WTC11 (cell line): ENCODE results near the gene KLHL29. TPM values are rescaled to one million over a fixed set of nuclear protein-coding genes. Genes with fewer than 3 reads are reported as not detected.

ENCODE experiments used
- ATAC-seq: fragments of 200-7000 bp; cut with Tn5 transposase; 2 replicates; pipeline ENCODE4 v1.10.0; 2021; ENCODE audit warnings: mild to moderate bottlenecking, moderate library complexity
- CTCF ChIA-PET: fragments of 300-600 bp; sonication (Branson Sonifier 250); formaldehyde crosslinking; loops from one replicate; lab custom pipeline; 2021; ENCODE audit warnings: antibody characterized with exemption; lab: Charles Lee
- POLR2A ChIA-PET: fragments of 350-600 bp; sonication (Branson Sonifier 250); formaldehyde crosslinking; loops from one replicate; lab custom pipeline; 2021; ENCODE audit warnings: antibody characterized with exemption; lab: Charles Lee
- DNase-seq: peaks from one replicate; pipeline ENCODE4 v3.0.0; 2021; ENCODE audit warnings: low spot score
- H3K27ac Mint-ChIP-seq: 2 replicates; pipeline ENCODE4 v1.8.0; 2021; ENCODE audit warnings: mixed read lengths
- H3K27me3 Mint-ChIP-seq: 2 replicates; pipeline ENCODE4 v1.8.0; 2021; ENCODE audit warnings: low read depth, mild to moderate bottlenecking, moderate library complexity, mixed read lengths
- H3K36me3 Mint-ChIP-seq: 2 replicates; pipeline ENCODE4 v1.8.0; 2021; ENCODE audit warnings: mixed read lengths
- H3K4me1 Mint-ChIP-seq: 2 replicates; pipeline ENCODE4 v1.8.0; 2022; ENCODE audit warnings: mixed read lengths
- H3K4me3 Mint-ChIP-seq: 2 replicates; pipeline ENCODE4 v1.8.0; 2021; ENCODE audit warnings: mild to moderate bottlenecking, moderate library complexity, mixed read lengths
- H3K9me3 Mint-ChIP-seq: 2 replicates; pipeline ENCODE4 v1.8.0; 2021; ENCODE audit warnings: mixed read lengths
- AFF4 ChIP-seq: sonication (generic); formaldehyde crosslinking; IDR thresholded peaks from 2 replicates; pipeline ENCODE4 v1.8.1; 2023; ENCODE audit warnings: mild to moderate bottlenecking, missing genetic modification reagents, borderline replicate concordance
- ARID4B ChIP-seq: sonication (generic); formaldehyde crosslinking; IDR thresholded peaks from 2 replicates; pipeline ENCODE4 v1.8.0; 2023; ENCODE audit warnings: missing genetic modification reagents, mild to moderate bottlenecking, borderline replicate concordance
- FOXP4 ChIP-seq: sonication (generic); formaldehyde crosslinking; IDR thresholded peaks from 2 replicates; pipeline ENCODE4 v1.8.0; 2022; ENCODE audit warnings: mild to moderate bottlenecking, missing genetic modification reagents
- JUN ChIP-seq: sonication (generic); formaldehyde crosslinking; IDR thresholded peaks from 2 replicates; pipeline ENCODE4 v1.8.0; 2023; ENCODE audit warnings: mild to moderate bottlenecking, missing genetic modification reagents
- KAT7 ChIP-seq: sonication (generic); formaldehyde crosslinking; IDR thresholded peaks from 2 replicates; pipeline ENCODE4 v1.8.1; 2023; ENCODE audit warnings: missing genetic modification reagents, mild to moderate bottlenecking, borderline replicate concordance
- MXD4 ChIP-seq: fragments of 250-450 bp; sonication (Bioruptor Pico); IDR thresholded peaks from 2 replicates; pipeline ENCODE4 v1.8.0; 2021; ENCODE audit warnings: mild to moderate bottlenecking, moderate library complexity, borderline replicate concordance
- NR1H2 ChIP-seq: sonication (generic); formaldehyde crosslinking; IDR thresholded peaks from 2 replicates; pipeline ENCODE4 v1.9.0; 2021; ENCODE audit warnings: mild to moderate bottlenecking, moderate library complexity, missing genetic modification reagents
- OVOL2 ChIP-seq: fragments of 250-450 bp; sonication (Bioruptor Pico); IDR thresholded peaks from 2 replicates; pipeline ENCODE4 v1.9.0; 2021; ENCODE audit warnings: mild to moderate bottlenecking, borderline replicate concordance
- PRRX2 ChIP-seq: fragments of 250-450 bp; sonication (Bioruptor Pico); IDR thresholded peaks from 2 replicates; pipeline ENCODE4 v1.8.0; 2021; ENCODE audit warnings: mild to moderate bottlenecking
- SOX15 ChIP-seq: fragments of 250-450 bp; sonication (Bioruptor Pico); IDR thresholded peaks from 2 replicates; pipeline ENCODE4 v1.9.0; 2021; ENCODE audit warnings: mild to moderate bottlenecking
- SP1 ChIP-seq: sonication (generic); formaldehyde crosslinking; conservative IDR thresholded peaks from 2 replicates; pipeline ENCODE4 v1.8.1; 2022; ENCODE audit warnings: missing genetic modification reagents
- STAT6 ChIP-seq: sonication (generic); formaldehyde crosslinking; conservative IDR thresholded peaks from 2 replicates; pipeline ENCODE4 v1.8.1; 2023; ENCODE audit warnings: mild to moderate bottlenecking, low read depth, missing genetic modification reagents, moderate library complexity
- TEAD1 ChIP-seq: sonication (generic); formaldehyde crosslinking; IDR thresholded peaks from 2 replicates; pipeline ENCODE4 v1.8.0; 2022; ENCODE audit warnings: mild to moderate bottlenecking, missing genetic modification reagents
- USF1 ChIP-seq: sonication (generic); formaldehyde crosslinking; IDR thresholded peaks from 2 replicates; pipeline ENCODE4 v1.8.0; 2022; ENCODE audit warnings: mild to moderate bottlenecking, missing genetic modification reagents
- ZBTB21 ChIP-seq: sonication (generic); formaldehyde crosslinking; IDR thresholded peaks from 2 replicates; pipeline ENCODE4 v1.8.1; 2023; ENCODE audit warnings: mild to moderate bottlenecking, missing genetic modification reagents, borderline replicate concordance
- ZNF263 ChIP-seq: sonication (generic); formaldehyde crosslinking; IDR thresholded peaks from 2 replicates; pipeline ENCODE4 v1.8.1; 2022; ENCODE audit warnings: low read depth, mild to moderate bottlenecking, moderate library complexity, missing genetic modification reagents
- ZNF671 ChIP-seq: fragments of 250-450 bp; sonication (Bioruptor Pico); IDR thresholded peaks from 2 replicates; pipeline ENCODE4 v1.8.0; 2021; ENCODE audit warnings: mild to moderate bottlenecking
- total RNA-seq: library from RNA; stranded (reverse); gene quantifications from 3 replicates; pipeline ENCODE4 v1.2.3, GENCODE V29; 2021
- TF ChIP-seq, protein P1 (sequence below): fragments of 250-450 bp; sonication (Bioruptor Pico); IDR thresholded peaks from 2 replicates; pipeline ENCODE4 v1.9.0; 2021; ENCODE audit warnings: moderate library complexity, mild to moderate bottlenecking, inconsistent platforms, borderline replicate concordance
- TF ChIP-seq, protein P2 (sequence below): sonication (generic); formaldehyde crosslinking; IDR thresholded peaks from 2 replicates; pipeline ENCODE4 v1.8.0; 2022; ENCODE audit warnings: mild to moderate bottlenecking, missing genetic modification reagents
- TF ChIP-seq, protein P3 (sequence below): sonication (generic); formaldehyde crosslinking; IDR thresholded peaks from 2 replicates; pipeline ENCODE4 v1.8.1; 2023; ENCODE audit warnings: mild to moderate bottlenecking, missing genetic modification reagents

Gene KLHL29
- total RNA-seq, 1 experiment from 2014 or later, result 7.1 TPM

GRCh38 chr2:23619941-23620340 lies 235.0 kb downstream of the KLHL29 start (continued):
- no peak for TF ChIP-seq STAT6 (CRISPR knock-in tag)
- TF ChIP-seq ZBTB21, result no peak
- TF ChIP-seq ZNF263, result no peak
- TF ChIP-seq ARID4B (CRISPR knock-in tag), result no peak
- no peak for TF ChIP-seq JUN (CRISPR knock-in tag)
- no peak for TF ChIP-seq USF1

GRCh38 chr2:23620841-23621341 lies 235.9 kb downstream of the KLHL29 start:
- no peak for ATAC-seq
- DNase-seq, result no peak
- ChIA-PET POLR2A (no interaction called here), CTCF (no interaction called here)
- Mint-ChIP-seq H3K27me3 (no peaks in the 10 kb centered on the region; the same call in 1 of the 2 replicates), H3K27ac (no peak overlapping the region), H3K9me3 (peaks cover 20% of the 10 kb centered on the region), H3K4me1 (peaks cover 11% of the 10 kb centered on the region; the same call in 1 of the 2 replicates), H3K36me3 (no peaks in the 10 kb centered on the region), H3K4me3 (no peak overlapping the region)
- no peak for TF ChIP-seq JUN (CRISPR knock-in tag)
- TF ChIP-seq, protein P1, sequence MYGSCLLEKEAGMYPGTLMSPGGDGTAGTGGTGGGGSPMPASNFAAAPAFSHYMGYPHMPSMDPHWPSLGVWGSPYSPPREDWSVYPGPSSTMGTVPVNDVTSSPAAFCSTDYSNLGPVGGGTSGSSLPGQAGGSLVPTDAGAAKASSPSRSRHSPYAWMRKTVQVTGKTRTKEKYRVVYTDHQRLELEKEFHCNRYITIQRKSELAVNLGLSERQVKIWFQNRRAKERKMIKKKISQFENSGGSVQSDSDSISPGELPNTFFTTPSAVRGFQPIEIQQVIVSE, result no peak
- no peak for TF ChIP-seq PRRX2
- no peak for TF ChIP-seq OVOL2
- TF ChIP-seq AFF4 (CRISPR knock-in tag), result no peak
- TF ChIP-seq TEAD1 (CRISPR knock-in tag), result no peak
- no peak for TF ChIP-seq SOX15 (CRISPR knock-in tag)
- TF ChIP-seq NR1H2 (CRISPR knock-in tag), result no peak
- TF ChIP-seq, protein P2, sequence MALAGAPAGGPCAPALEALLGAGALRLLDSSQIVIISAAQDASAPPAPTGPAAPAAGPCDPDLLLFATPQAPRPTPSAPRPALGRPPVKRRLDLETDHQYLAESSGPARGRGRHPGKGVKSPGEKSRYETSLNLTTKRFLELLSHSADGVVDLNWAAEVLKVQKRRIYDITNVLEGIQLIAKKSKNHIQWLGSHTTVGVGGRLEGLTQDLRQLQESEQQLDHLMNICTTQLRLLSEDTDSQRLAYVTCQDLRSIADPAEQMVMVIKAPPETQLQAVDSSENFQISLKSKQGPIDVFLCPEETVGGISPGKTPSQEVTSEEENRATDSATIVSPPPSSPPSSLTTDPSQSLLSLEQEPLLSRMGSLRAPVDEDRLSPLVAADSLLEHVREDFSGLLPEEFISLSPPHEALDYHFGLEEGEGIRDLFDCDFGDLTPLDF (CRISPR knock-in tag), result no peak
- no peak for TF ChIP-seq SP1 (CRISPR knock-in tag)
- no peak for TF ChIP-seq MXD4
- TF ChIP-seq ZNF671 (CRISPR knock-in tag), result no peak
- TF ChIP-seq KAT7 (CRISPR knock-in tag), result no peak
- TF ChIP-seq, protein P3, sequence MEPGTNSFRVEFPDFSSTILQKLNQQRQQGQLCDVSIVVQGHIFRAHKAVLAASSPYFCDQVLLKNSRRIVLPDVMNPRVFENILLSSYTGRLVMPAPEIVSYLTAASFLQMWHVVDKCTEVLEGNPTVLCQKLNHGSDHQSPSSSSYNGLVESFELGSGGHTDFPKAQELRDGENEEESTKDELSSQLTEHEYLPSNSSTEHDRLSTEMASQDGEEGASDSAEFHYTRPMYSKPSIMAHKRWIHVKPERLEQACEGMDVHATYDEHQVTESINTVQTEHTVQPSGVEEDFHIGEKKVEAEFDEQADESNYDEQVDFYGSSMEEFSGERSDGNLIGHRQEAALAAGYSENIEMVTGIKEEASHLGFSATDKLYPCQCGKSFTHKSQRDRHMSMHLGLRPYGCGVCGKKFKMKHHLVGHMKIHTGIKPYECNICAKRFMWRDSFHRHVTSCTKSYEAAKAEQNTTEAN, result no peak
- TF ChIP-seq FOXP4 (CRISPR knock-in tag), result no peak
